Stimulated activated CD4-positive, alpha-beta T cell treated with anti-CD3 and anti-CD28 coated beads, Interleukin-4, amount 100 ng/mL, for 24 hours (primary cell): ENCODE measurements around the gene ARHGAP4.

ENCODE experiments used
- DNase-seq: peaks from one replicate; pipeline ENCODE4 v3.0.0-alpha.2; 2020

ARHGAP4 gene

DNA sequence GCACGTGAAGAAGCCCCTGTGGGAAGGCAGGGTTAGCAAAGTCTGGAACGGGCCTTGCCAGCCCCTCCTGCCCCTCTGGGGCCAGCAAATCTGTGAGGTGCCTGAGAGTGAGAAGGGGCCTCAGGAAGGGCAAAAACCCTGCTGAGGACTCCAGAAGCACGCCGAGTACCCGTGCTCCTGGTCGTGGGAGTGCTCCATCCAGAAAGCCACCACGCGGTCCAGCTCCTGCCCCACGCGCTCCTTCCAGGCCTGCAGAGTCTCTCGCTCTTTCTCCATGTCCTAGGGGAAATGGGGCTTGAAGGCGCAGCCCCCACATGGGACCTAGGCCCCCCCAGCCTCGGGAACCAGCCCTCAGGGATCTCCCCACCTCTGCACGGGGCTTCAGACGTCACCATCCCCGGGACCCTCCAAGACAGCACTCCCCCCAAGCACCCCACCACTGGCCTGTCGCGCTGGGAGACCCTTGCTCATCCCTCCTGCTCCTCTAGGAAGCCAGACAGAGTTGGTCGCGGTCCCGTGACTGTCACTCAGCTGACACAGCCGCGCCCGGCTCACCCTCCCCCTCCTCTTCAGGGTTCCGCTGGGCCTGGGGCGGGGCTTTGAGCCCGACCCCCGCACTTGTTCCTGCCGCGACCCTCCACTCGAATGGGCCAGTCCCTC, 18.2 kb upstream of the ARHGAP4 start, which contains the start of gene RENBP:
Gene RENBP (minus strand): TSS at position 504 of the 660 bp plus-strand sequence. CDS start 33 bp downstream, at position 471.
- peak; percentile 49 for DNase-seq

DNA sequence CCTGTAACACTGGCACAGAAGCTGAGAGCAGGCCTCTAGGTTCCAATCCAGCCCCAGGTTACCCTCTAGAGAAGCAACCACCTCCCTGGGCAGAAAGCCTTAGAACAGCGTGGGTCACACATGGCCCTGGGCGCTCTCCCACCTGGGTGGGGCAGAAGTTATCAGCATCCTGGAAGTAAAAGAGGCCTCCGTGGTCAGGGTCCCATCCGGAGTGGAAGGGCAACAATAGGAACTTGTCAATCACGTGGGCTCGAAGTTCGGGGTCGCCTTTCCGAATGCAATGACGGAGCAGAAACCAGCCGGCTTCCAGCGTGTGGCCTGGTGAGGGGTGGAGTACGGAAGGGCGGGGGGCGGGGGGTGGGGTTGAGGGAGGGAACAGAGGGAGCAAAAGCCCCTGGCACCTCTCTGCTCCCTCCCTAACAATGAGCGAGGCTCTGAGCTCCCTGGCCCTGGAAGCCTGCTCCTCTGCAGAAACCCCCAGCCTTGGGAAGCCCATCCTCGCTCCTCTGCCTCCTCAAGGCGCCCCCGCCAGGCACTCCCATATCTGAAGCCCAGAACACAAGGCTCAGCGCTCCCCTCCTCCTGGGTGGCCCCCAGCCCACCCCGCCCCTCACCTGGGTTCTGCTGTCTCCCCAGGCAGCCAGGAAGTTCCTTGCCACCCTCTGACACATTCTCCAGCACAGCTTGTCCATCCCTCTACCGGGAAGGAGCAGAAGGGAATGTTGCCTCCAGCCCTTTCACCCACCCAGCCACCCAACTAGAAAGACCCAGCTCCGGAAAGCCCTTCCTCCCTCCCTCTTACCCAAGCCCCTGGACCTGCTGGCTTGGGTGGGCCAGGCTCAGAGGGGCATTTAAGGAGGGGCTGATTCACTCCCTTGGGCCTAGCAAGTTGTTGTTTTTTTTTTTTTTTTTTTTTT, 15.5 kb upstream of the ARHGAP4 start:
- no peak for DNase-seq

GRCh38 chrX:153939573-153939972, 13.5 kb upstream of the ARHGAP4 start:
- DNase-seq = no peak

DNA sequence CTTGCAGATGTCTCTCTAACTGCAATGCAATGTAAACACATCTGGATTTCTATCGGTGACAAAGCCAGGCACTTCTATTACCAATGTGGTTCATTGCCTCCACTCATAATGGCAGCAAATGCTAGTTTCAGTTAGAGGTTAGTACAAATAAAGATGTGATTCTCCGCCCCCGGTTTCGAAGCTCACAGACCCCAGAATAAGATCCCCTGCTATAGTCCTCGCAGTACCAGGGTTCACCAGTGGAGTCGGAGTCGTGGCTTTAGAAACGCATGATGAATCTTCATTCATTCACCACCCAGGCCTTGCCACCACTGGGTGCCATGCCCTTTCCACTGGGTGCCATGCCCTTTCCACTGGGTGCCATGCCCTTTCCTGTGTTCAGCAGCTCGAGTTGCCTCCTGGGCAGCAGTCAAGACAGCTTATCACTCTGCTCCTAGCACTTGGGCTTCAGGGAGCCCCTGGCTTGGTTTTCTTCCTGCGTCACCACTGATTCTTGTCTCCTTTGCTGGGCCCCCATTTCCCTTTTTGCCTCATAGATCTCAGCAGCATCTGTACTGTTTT, 12.2 kb upstream of the ARHGAP4 start:
- DNase-seq = no peak

- DNase-seq = no peak
Observed at GRCh38 chrX:153937056-153937455, 11.0 kb upstream of the ARHGAP4 start.

DNA sequence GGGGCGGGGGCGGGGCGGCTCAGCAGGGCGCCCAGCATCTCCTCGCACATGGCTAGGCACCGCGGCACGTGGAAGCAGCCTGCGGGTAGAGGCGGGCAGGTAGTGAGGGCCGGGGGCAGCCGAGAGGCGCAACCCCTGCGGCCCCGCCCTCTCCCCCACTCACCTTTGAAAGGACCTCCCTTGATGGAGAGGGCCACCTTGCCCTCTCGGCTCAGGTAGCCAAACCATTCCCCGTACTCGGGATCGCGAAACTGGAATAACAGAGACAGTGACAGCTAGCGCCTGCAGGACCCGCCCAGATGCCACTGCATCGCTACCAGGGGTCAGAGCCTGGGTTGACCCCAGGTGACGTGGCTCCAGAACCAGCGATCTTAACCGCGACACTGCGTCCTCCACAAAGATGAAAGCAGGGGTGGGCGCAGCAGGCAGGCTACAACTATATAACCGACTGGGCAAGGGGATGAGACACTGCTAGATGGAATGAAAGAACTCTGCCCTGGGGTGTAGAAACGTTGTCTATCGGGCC, 9.3 kb upstream of the ARHGAP4 start:
- DNase-seq = no peak

DNA sequence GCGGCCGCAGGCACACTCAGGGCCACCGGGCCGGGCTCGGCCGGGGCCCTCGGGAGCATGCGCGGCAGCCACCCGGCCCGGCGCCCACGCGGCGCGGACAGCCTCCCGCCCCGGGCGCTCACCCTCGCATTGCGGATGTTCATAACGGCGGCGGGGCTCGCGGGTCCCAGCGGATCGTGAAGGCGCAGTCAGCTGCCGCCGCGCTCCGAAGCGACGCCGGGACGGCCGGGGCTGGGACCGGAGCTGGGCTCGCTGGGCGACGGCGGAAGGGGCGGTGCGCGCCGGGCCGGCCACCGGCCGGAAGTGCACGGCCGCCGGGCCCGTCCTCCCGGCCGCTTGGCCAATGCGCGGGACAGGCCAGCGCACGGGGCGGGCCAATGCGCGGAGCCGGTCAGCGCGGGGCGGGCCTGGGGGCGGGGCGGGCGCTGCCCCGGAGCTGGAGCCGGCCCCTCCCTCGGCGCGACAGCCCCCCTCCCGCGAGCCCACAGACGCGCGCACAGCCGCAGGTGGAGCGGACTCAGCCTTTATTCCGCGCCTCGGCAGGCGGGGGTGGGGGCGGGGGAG, 8.8 kb upstream of the ARHGAP4 start, which contains the start of gene NAA10:
Gene NAA10 (minus strand): TSS at position 276 of the 564 bp plus-strand sequence. CDS start 133 bp downstream, at position 143.
- DNase-seq = peak; percentile 52

GRCh38 chrX:153934148-153934761, 8.2 kb upstream of the ARHGAP4 start:
- no peak for DNase-seq

DNA sequence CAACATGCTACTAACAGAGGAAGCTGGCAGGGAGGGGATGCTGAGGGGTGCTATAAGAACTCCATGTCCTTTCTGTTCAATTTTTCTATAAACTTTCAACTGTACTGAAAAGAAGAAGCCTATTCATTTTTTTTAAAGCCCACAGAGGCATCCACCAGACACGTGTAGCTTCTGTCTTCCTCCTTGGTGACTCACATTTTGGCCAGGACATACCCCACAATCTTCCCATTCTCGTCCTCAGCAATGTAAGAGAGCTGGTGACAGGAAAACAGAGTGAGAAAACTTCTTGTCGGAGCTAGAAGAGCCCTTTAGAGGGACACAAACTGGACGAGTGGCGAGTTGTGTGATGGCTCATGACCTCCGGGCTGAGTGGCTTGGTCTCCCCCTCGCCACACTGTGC, 7.7 kb upstream of the ARHGAP4 start:
- no peak for DNase-seq

- no peak for DNase-seq
Observed at GRCh38 chrX:153932220-153932915, 6.3 kb upstream of the ARHGAP4 start.

DNA sequence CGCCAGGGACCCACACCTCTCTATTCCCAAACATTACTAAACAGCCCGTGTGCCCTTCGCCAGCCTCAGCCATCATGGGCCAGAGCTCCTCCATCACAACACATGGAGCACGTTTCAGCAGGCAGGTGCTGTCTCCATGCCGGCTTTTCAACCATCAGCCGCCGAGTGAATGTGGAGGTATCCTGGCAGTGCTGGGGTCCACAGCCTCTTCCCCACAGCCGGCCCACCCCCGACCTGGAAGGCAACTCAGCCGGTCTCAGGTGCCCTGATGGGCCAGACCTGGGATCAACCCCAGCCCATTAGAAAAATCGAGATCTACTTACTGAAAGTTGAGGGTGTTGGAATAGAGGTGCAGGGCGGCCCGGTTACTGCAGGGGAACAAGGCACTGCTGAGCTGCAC, 5.7 kb upstream of the ARHGAP4 start:
- DNase-seq = no peak

GRCh38 chrX:153931151-153931550, 5.1 kb upstream of the ARHGAP4 start:
- no peak for DNase-seq

DNA sequence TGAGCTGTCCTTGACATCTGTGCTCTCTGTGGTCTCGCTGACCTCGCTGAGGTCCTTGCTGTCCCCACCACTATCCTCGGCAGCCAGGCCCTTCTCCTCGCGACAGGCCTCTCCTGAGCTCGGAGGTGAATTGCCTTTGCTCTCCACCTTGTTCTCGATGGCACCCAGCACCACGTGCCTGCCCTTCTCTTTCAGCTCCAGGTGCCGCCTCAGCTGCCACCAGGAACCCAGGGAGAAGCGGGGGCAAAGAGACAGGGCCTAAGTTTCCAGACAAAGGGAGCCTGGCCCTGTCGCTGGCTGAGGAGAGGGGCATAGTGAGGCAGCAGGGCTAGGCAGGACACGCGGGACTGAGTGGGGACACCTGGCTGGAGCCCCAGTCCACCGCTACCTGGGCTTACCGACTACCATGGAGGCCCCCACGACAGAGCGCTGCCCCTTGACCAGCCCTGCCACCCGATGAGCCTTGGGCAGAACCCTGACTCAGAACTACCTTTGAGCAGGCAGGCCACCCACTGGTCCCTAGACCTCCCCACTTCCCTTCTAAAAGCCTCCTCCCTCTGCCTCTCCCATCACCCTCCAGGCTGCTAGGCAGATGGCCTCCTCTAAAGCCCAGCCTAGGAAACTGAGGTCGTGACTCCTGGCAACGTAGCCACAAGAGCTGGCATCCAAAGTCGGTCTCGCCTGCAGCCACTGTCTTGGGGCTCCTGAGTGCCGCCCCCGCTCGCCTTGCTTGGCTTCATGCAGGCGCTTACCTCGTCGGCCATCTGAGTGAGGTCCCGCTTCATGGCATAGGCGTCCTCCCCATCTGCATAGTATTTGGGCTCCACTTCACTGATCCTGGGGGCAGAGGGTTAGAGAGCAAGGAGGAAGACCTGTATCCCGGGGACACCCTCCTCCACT, 4.2 kb upstream of the ARHGAP4 start:
- DNase-seq = no peak

DNA sequence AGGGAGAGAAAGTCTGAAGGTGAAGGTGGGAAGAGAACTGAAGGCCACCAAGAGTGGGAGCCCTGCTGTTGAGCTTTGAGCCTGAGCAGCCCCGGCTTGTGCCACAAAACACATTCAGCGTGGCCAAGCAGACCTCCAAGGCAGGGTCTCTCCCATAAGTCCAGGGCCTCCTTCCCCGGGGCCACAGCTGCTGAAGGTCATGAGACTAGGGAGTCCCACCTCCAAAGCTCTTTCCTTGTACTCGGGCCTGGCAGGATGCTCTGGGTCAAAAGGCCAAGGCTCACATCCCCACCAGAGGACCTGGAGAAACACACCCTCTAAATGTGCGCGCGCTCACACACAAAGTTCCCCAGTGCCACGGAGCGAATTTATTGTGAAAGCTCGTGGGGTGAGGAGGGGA, 3.5 kb upstream of the ARHGAP4 start:
- DNase-seq = no peak

DNA sequence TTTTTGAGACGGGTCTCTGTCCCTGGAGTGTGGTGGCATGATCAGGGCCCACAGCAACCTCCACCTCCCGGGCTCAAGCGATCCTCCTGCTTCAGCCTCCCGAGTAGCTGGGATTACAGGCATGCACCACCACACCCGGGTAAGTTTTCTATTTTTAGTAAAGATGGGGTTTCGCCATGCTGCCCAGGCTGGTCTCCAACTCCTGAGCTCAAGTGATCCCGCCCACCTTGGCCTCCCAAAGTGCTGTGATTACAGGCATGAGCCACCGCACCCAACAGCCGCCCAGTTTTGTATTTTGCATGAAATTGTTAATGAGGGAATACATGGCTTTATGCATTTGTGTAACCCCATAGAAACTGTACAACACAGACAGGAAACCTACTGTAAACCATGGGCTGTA, 2.8 kb upstream of the ARHGAP4 start:
- no peak for DNase-seq

DNA sequence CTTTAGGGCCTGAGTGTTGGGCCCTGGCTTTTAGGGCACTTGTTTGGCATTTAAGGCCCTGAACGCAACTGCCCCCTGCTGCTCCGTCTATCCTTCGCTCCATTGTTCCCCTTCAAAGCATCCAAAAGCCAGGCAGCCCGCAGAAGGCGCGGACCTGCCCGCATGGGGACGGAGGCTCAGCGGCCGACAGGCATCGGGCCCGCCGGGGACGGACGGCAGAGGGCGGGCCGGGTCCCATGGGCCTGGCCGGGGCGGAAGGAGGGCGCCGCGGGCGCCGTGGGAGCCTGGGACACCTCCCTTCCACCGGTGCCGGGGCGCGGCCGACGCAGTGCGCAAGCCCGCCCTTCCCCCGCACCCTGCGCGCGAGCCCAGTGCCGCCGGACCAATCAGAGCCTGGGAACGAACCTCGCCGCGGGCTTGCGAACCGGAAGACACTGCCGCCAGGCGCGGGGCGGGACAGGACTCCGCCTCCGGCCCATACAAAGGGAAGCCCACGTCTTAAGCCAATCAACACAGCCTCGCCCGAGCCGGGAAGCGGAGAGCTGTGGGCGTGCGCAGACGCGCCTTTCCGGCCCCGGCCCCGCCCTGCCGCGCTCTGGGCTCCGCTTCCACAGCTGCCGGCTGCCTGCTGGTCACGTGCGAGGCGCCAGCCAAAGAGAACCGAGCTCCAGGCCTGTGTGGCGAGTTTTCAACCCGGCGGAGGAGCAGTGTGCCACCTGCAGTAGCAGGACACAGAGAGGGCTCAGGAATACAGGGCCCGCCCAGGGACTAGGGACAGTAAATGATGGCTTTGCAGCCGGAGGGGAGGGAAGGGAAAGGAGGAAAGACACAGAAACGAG, 2.1 kb upstream of the ARHGAP4 start:
- peak; percentile 90 for DNase-seq

DNA sequence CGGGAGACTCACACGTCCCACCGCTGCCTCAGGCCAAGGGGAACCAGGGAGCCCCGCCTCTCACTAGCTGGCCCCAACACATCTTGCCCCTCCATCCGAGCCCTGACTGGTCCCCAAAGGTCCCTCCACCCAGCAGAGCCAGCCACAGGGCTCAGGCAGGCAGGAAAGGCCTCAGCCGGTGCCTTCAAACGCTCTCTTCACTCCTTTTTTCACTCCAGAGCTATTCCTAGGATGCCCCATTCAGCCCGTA, 1.5 kb upstream of the ARHGAP4 start:
- no peak for DNase-seq

DNA sequence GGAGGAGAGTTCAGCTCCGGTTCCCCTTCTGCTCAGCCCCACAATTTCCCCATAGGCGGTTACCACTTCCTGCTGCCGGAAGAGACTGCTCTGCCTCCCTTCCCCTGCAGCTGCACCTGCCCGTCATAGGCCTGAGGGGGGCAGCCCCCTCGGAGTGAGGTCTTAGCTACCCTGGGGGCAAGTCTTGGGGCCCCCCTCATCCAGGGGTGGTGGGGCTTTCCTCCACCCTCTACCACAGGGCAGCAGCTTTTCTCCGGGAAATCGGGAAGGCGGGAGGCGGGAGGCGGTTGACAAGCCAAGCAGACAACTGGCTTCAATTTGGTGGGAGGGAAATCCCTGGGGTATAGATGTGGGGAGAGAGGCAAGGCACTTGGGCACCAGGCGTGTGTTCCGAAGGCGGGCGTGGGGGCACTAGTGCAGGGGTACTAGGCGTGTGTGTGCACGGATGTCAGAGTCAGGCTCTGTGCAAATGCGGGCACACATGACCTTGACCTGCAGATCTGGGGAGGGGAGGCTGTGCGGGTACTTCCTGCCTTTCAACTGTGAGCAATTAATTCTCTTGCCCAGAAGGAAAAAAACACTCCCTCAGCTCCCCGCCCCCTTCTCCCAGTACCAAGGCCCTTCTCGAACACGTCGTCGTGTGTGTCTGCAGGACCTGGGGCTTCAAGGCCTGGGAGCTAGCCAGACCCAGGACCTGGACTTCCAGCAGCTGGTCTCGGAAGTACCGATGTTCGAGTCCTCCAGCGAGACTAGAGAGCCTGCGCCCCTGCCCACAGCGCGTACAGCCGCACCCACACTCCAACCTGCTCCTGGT, 1.0 kb upstream of the ARHGAP4 start:
- peak; percentile 70 for DNase-seq

GRCh38 chrX:153926552-153926857, 441 bp upstream of the ARHGAP4 start:
- no peak for DNase-seq

DNA sequence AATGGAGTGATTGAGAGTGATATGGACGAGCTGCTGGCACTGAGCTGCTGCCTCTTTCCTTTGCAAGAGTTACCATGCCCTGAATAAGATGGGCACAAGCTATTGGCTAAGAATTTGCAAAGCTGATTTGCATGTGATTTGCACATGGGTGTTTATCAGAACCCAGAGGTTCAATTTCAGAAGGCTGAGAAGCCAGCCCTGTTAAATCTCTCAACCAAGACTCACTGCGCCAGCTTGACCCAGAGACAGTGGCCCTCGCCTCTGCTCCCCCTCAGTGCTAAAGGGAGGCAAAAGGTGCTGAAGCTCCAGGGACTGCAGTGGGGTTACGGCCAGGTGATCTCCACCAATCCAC, 701 bp downstream of the ARHGAP4 start:
- DNase-seq = no peak
